Pancreas (tissue), 10 donors: ENCODE results near the gene IRX2. TPM values are rescaled to one million over a fixed set of nuclear protein-coding genes. Genes with fewer than 3 reads are reported as not detected.

Experiments used
- ATAC-seq, 4 donors: fragments of 200-7000 bp; cut with Tn5 transposase; one replicate each; pipeline versions ENCODE4 v1.8.0 to v1.9.1; 2020; ENCODE audit warnings: mild to moderate bottlenecking in 4 of 4, moderate library complexity in 4 of 4
- DNase-seq, 6 donors: peaks; one replicate each; pipeline ENCODE4 v3.0.0-alpha.2; 2020
- FAIRE-seq: peaks from 2 replicates; lab custom pipeline; 2012; peaks lifted over from hg19 to GRCh38; lab: Jason Lieb, UNC
- H3K27ac ChIP-seq, 4 donors: fragments of 200-600 bp; sonication (generic); 1 replicate in 3 of 4; 2 replicates in 1 of 4; pipeline versions ENCODE4 v1.5.0 to v1.8.0; 2020
- H3K27me3 ChIP-seq, 4 donors: fragments of 200-600 bp; one replicate each; pipeline ENCODE4 v1.8.0; 2021
- H3K36me3 ChIP-seq, 3 donors: fragments of 200-600 bp; sonication (generic) in 1 of 3; one replicate each; pipeline versions ENCODE4 v1.5.0 to v1.8.0; 2020 to 2021
- H3K4me1 ChIP-seq, 3 donors: fragments of 200-600 bp; one replicate each; pipeline ENCODE4 v1.8.0; 2021
- H3K4me3 ChIP-seq, 4 donors: fragments of 200-600 bp; sonication (generic) in 2 of 4; one replicate each; pipeline versions ENCODE4 v1.5.0 to v1.8.0; 2020 to 2021
- H3K9me3 ChIP-seq, 4 donors: fragments of 200-600 bp; one replicate each; pipeline ENCODE4 v1.8.0; 2021
- WGBS, 2 donors: extraction: QIAGEN DNeasy Blood & Tissue Kit; methylation state at CpG; one replicate each; pipeline ENCODE4 v1.1.7; 2013; 5-methylcytosine and 5-hydroxymethylcytosine counted together
- intact Hi-C, 3 donors: fragments of 100-400 bp; cut with DNase I; formaldehyde crosslinking; loops; one replicate each; pipeline versions ENCODE4 v1.11.1 to v1.14.2; 2022
- polyA plus RNA-seq, 2 donors: library from polyadenylated mRNA; stranded (reverse); fragments of 200-250 nt; gene quantifications; one replicate each; pipeline ENCODE4 v1.2.3, GENCODE V29; 2013
- total RNA-seq, 6 donors: library from RNA; stranded (reverse); fragmentation: NEBNext Ultra II Directional in 4 of 6; extraction: Animal tissue kit (Norgen Biotek cat#: 25700) in 4 of 6; gene quantifications; one replicate each; pipeline versions ENCODE4 v1.2.1 to v1.2.4, GENCODE V29; 2021 to 2023
- TF ChIP-seq, protein P1 (sequence below), 4 donors: fragments of 200-600 bp; sonication (generic) in 3 of 4; IDR thresholded peaks; one replicate each; pipeline versions ENCODE4 v1.5.0 to v1.8.0; 2021; ENCODE audit warnings: antibody characterized with exemption in 4 of 4
- donor health status: healthy with polysubstance abuse.
- donor health status: DM: no; HTN: no; CAD: no; lungs with moderate emphysema.
- donor health status: DM: no; HTN: no; CAD: no.
- donor health status: control.
- donor health status: control.
- donor health status: Bipolar disorder and iron deficiency.
- donor health status: DM: yes; HTN: yes; CAD: no.
- donor health status: DM: no; HTN: no; CAD: no.
- donor health status: DM: no; HTN: no; CAD: no.
- donor health status: DM: yes; HTN: yes; CAD: no.

IRX2 gene
- total and polyA plus RNA-seq, 8 donors, result 0.56 to 22.8 (median 1.4) TPM

DNA sequence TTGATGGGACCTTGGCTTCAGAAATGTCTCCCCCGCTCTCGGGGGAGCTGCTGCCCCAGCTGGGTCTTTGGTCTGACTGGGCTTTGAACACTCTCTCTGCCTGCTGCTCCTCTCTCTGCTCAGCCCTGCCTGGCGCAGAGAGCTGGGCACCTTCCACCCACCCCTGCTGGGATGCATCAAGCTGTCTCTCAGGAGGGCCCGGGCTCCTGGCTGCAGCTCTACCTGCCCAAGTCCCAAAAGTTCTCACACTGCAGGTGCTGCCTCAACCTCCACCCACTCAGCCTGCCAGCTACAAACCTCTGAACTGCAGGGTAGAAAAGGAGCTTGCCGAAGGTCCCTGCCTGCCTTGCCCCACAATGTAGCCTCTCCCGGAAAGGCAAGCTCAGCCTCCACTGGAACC is 36.7 kb downstream of the IRX2 start:
- no peak for ATAC-seq
- no peak for FAIRE-seq
- Histone ChIP-seq H3K36me3 (no peaks in the 10 kb centered on the region), H3K4me1 (no peaks in the 10 kb centered on the region), H3K27me3 (no peaks in the 10 kb centered on the region), H3K27ac (no peak overlapping the region), H3K9me3 (no peaks in the 10 kb centered on the region), H3K4me3 (no peak overlapping the region)
- TF ChIP-seq, protein P1, sequence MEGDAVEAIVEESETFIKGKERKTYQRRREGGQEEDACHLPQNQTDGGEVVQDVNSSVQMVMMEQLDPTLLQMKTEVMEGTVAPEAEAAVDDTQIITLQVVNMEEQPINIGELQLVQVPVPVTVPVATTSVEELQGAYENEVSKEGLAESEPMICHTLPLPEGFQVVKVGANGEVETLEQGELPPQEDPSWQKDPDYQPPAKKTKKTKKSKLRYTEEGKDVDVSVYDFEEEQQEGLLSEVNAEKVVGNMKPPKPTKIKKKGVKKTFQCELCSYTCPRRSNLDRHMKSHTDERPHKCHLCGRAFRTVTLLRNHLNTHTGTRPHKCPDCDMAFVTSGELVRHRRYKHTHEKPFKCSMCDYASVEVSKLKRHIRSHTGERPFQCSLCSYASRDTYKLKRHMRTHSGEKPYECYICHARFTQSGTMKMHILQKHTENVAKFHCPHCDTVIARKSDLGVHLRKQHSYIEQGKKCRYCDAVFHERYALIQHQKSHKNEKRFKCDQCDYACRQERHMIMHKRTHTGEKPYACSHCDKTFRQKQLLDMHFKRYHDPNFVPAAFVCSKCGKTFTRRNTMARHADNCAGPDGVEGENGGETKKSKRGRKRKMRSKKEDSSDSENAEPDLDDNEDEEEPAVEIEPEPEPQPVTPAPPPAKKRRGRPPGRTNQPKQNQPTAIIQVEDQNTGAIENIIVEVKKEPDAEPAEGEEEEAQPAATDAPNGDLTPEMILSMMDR (IDR thresholded peaks at IDR 0.05), result no peak
- intact Hi-C loops, result no loop called here
- 71 to 89% methylated on average over 6 of the region's 6 CpGs for WGBS, 2 donors
- DNase-seq, result no peak

DNA sequence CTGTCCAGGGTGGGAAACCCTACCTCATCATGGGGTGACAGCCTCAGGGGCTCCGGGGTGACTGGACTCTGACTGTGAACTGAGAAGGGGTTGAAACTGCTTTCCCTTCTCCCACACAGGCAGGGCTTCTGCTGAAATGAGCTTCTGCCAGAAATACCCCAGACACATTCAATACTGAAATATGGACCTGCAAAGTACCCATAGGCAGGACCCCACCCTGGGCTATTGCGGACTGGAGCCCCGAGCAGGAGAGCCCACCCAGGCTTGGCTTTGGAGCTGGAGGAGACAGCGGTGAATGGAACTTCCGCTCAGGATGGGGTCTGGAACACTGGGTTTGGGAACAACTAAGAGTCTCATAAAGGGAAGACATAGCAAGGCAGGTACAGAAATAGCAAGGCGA is 37.5 kb downstream of the IRX2 start:
- H3K36me3 ChIP-seq, result no peaks in the 10 kb centered on the region
- ATAC-seq (no peak), DNase-seq (no peak), FAIRE-seq (no peak)
- 60 to 75% methylated on average over 6 of the region's 6 CpGs for WGBS, 2 donors
- intact Hi-C loops, result no loop called here
- TF ChIP-seq, protein P1 (IDR thresholded peaks at IDR 0.05), result no peak
- H3K4me3 ChIP-seq, result no peak overlapping the region
- no peaks in the 10 kb centered on the region for H3K9me3 ChIP-seq
- H3K4me1 ChIP-seq, result no peaks in the 10 kb centered on the region
- H3K27me3 ChIP-seq, result no peaks in the 10 kb centered on the region
- no peak overlapping the region for H3K27ac ChIP-seq

DNA sequence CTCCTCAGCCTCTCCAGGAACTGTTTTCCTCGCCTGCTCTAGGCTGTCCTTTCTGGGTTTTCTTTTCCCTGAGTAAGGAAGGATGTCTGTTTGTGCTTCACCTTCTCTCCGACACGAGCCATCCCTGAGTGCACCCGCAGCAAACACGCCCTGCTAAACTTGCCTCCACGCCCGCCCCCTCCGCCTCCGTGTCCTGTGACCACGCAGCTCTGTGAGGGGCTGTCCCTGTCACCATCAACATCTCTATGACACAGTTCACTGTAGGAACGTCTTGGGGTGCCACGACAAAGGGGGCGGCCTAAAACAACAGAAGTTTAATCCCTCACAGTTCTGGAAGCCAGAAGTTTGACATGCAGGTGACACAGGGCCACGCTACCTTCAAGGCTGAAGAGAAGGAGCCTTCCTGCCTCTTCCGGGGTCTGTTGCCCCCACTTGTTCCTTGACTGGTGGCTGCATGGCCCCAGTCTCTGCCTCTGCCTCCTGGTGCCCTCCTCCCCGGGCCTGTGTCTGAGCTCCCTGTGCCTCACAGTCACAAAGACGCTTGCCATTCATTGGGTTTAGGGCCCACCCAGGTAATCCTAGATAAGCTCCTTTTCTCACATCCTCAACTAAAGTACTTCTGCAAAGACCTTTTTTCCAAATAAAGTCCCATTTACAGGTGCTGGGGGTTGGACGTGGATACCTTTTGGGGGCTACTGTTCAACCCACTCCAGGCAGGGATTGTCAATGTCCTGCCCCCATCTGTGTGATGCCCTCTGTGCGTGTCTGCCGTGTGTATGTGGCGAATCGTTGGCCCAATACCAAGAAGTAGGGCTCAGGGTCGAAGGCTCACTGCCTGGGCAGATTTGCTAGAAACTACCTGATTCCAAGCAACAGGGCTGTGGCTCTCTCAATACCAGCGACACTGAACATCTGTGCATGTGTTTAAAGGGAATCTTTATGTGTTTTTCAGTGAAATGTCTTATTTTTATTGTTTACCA is 39.7 kb downstream of the IRX2 start:
- Histone ChIP-seq H3K4me3 (no peak overlapping the region), H3K4me1 (no peaks in the 10 kb centered on the region), H3K27me3 (no peaks in the 10 kb centered on the region), H3K36me3 (no peaks in the 10 kb centered on the region), H3K9me3 (no peaks in the 10 kb centered on the region), H3K27ac (no peak overlapping the region)
- WGBS, 2 donors, result 50 to 57% methylated on average over 24 of the region's 24 CpGs
- TF ChIP-seq, protein P1 (IDR thresholded peaks at IDR 0.05), result no peak
- intact Hi-C loops, result no loop called here
- ATAC-seq (no peak), DNase-seq (no peak), FAIRE-seq (no peak)

GRCh38 chr5:2710910-2711309 is 40.6 kb downstream of the IRX2 start:
- DNase-seq (no peak), ATAC-seq (no peak), FAIRE-seq (no peak)
- no peak overlapping the region for H3K4me3 ChIP-seq
- no peaks in the 10 kb centered on the region for H3K9me3 ChIP-seq
- TF ChIP-seq, protein P1 (IDR thresholded peaks at IDR 0.05), result peak in 1 of 4 donors; percentile 8
- no peaks in the 10 kb centered on the region for H3K4me1 ChIP-seq
- H3K27ac ChIP-seq, result no peak overlapping the region
- H3K36me3 ChIP-seq, result no peaks in the 10 kb centered on the region
- 31 to 36% methylated on average over 3 of the region's 3 CpGs for WGBS, 2 donors
- intact Hi-C loops, result no loop called here
- H3K27me3 ChIP-seq, result no peaks in the 10 kb centered on the region
